ENCODE results near the gene ACAP3.

The ACAP3 gene

GRCh38 chr1:1262758-1263157 lies 45.0 kb downstream of the ACAP3 start:
- no peaks in the 10 kb centered on the region for H3F3A ChIP-seq (ENCODE audit: insufficient read depth, low read length)
- no peak overlapping the region for H3K4me2 ChIP-seq (ENCODE audit: low read depth, low read length)
- H3K27me3 ChIP-seq (replicated peaks; ENCODE audit: insufficient read depth, low read length) = no peaks in the 10 kb centered on the region
- no peak overlapping the region for H2AFZ ChIP-seq (ENCODE audit: low read length)
- H3K4me3 ChIP-seq (ENCODE audit: low read length) = no peak overlapping the region
- no peak for DNase-seq
- H3K9me3 ChIP-seq (replicated peaks; ENCODE audit: insufficient read depth, low read length) = no peaks in the 10 kb centered on the region
- H3K27ac ChIP-seq (ENCODE audit: low read length) = no peak overlapping the region
- H3K9me2 ChIP-seq (replicated peaks; ENCODE audit: insufficient read depth, low read length) = no peaks in the 10 kb centered on the region
- no peaks in the 10 kb centered on the region for H3K4me1 ChIP-seq (ENCODE audit: low read length)
- TF ChIP-seq CTCF (IDR thresholded peaks at IDR 0.05; ENCODE audit: low read length) (no peak), EZH2 (optimal IDR thresholded peaks at IDR 0.05; ENCODE audit: low read depth, low read length) (no peak), EZH2phosphoT487 (IDR thresholded peaks at IDR 0.05; ENCODE audit: low read length) (no peak)
- H3K9ac ChIP-seq (ENCODE audit: low read length) = no peak overlapping the region
- peaks cover 30% of the 10 kb centered on the region for H3K79me2 ChIP-seq (ENCODE audit: low read length)
- no peaks in the 10 kb centered on the region; the same call in 1 of the 2 replicates for H4K20me1 ChIP-seq (ENCODE audit: insufficient read depth, low read length)
- peaks cover 10% of the 10 kb centered on the region; the same call in 1 of the 2 replicates for H3K36me3 ChIP-seq (replicated peaks; ENCODE audit: insufficient read depth, low read length)

- Histone ChIP-seq H3F3A (ENCODE audit: insufficient read depth, low read length) (no peaks in the 10 kb centered on the region), H3K36me3 (replicated peaks; ENCODE audit: insufficient read depth, low read length) (peaks cover 10% of the 10 kb centered on the region; the same call in 1 of the 2 replicates), H4K20me1 (ENCODE audit: insufficient read depth, low read length) (no peaks in the 10 kb centered on the region), H3K4me1 (ENCODE audit: low read length) (no peaks in the 10 kb centered on the region), H3K9me2 (replicated peaks; ENCODE audit: insufficient read depth, low read length) (no peaks in the 10 kb centered on the region), H3K9me3 (replicated peaks; ENCODE audit: insufficient read depth, low read length) (no peaks in the 10 kb centered on the region), H2AFZ (ENCODE audit: low read length) (no peak overlapping the region), H3K27me3 (replicated peaks; ENCODE audit: insufficient read depth, low read length) (no peaks in the 10 kb centered on the region), H3K4me3 (ENCODE audit: low read length) (no peak overlapping the region), H3K9ac (ENCODE audit: low read length) (no peak overlapping the region), H3K79me2 (ENCODE audit: low read length) (peaks cover 23% of the 10 kb centered on the region), H3K4me2 (ENCODE audit: low read depth, low read length) (no peak overlapping the region), H3K27ac (ENCODE audit: low read length) (no peak overlapping the region)
- no peak for DNase-seq
- TF ChIP-seq EZH2 (optimal IDR thresholded peaks at IDR 0.05; ENCODE audit: low read depth, low read length) = no peak
- no peak for TF ChIP-seq EZH2phosphoT487 (IDR thresholded peaks at IDR 0.05; ENCODE audit: low read length)
- no peak for TF ChIP-seq CTCF (IDR thresholded peaks at IDR 0.05; ENCODE audit: low read length)
Observed at GRCh38 chr1:1262071-1262470, 45.7 kb downstream of the ACAP3 start.

- Histone ChIP-seq H3K4me3 (ENCODE audit: low read length) (no peak overlapping the region), H3F3A (ENCODE audit: insufficient read depth, low read length) (no peaks in the 10 kb centered on the region), H2AFZ (ENCODE audit: low read length) (no peak overlapping the region), H3K4me2 (ENCODE audit: low read depth, low read length) (no peak overlapping the region), H3K79me2 (ENCODE audit: low read length) (peaks cover 21% of the 10 kb centered on the region), H3K36me3 (replicated peaks; ENCODE audit: insufficient read depth, low read length) (peaks cover 10% of the 10 kb centered on the region; the same call in 1 of the 2 replicates), H3K27me3 (replicated peaks; ENCODE audit: insufficient read depth, low read length) (no peaks in the 10 kb centered on the region), H4K20me1 (ENCODE audit: insufficient read depth, low read length) (no peaks in the 10 kb centered on the region), H3K9me2 (replicated peaks; ENCODE audit: insufficient read depth, low read length) (no peaks in the 10 kb centered on the region), H3K9me3 (replicated peaks; ENCODE audit: insufficient read depth, low read length) (no peaks in the 10 kb centered on the region), H3K4me1 (ENCODE audit: low read length) (no peaks in the 10 kb centered on the region), H3K27ac (ENCODE audit: low read length) (no peak overlapping the region), H3K9ac (ENCODE audit: low read length) (no peak overlapping the region)
- TF ChIP-seq EZH2phosphoT487 (IDR thresholded peaks at IDR 0.05; ENCODE audit: low read length) (no peak), EZH2 (optimal IDR thresholded peaks at IDR 0.05; ENCODE audit: low read depth, low read length) (no peak), CTCF (IDR thresholded peaks at IDR 0.05; ENCODE audit: low read length) (no peak)
- DNase-seq = no peak
Observed at GRCh38 chr1:1260843-1261560, 46.7 kb downstream of the ACAP3 start.

Measured in MM.1S (cell line).